ENCODE measurements around the gene CEP112. TPM values are rescaled to one million over a fixed set of nuclear protein-coding genes. Genes with fewer than 3 reads are reported as not detected.

The CEP112 gene
- polyA plus RNA-seq, 2 donors = 1.6 to 3.1 TPM

GRCh38 chr17:66185862-66186261 lies 6.1 kb downstream of the CEP112 start:
- no peak overlapping the region for H3K27ac ChIP-seq (ENCODE audit: low read depth in 2 of 2, low read length in 1 of 2)
- no peaks in the 10 kb centered on the region for H3K4me1 ChIP-seq (ENCODE audit: control insufficient read depth in 2 of 2, insufficient read depth in 2 of 2, low read length in 1 of 2)
- H3K9me3 ChIP-seq (ENCODE audit: control insufficient read depth in 2 of 2, insufficient read depth in 1 of 2, low read depth in 1 of 2, low read length in 1 of 2) = no peaks in the 10 kb centered on the region
- H3K4me3 ChIP-seq (ENCODE audit: low read depth in 1 of 2, low read length in 2 of 2) = no peak overlapping the region
- 90 to 92% methylated on average over 4 of the region's 4 CpGs for WGBS, 2 donors
- H3K36me3 ChIP-seq (ENCODE audit: control insufficient read depth in 2 of 2, insufficient read depth in 2 of 2, low read length in 1 of 2) = no peaks in the 10 kb centered on the region
- no peaks in the 10 kb centered on the region for H3K27me3 ChIP-seq (ENCODE audit: control insufficient read depth in 1 of 2, insufficient read depth in 2 of 2, low read length in 2 of 2)

DNA sequence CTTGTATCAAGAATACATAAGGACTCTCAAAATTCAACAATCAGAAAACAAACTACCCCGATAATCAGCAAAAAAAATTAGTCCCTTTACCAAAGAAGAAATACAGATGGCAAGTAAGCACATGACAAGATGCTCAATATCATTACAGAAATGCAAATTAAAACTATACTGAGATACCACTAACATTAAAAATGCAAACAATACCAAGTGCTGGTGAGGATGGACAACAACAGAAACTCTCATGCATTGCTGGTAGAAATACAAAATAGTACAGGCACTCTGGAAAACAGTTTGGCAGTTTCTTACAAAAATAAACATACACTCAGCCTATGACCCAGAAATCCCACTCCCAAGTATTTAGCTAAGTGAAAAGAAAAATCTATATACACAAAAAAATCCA lies 7.5 kb downstream of the CEP112 start:
- WGBS, 2 donors = 97% methylated on average over 1 of the region's 1 CpG
- Histone ChIP-seq H3K4me3 (ENCODE audit: low read depth in 1 of 2, low read length in 2 of 2) (no peak overlapping the region), H3K9me3 (ENCODE audit: control insufficient read depth in 2 of 2, insufficient read depth in 1 of 2, low read depth in 1 of 2, low read length in 1 of 2) (no peaks in the 10 kb centered on the region), H3K4me1 (ENCODE audit: control insufficient read depth in 2 of 2, insufficient read depth in 2 of 2, low read length in 1 of 2) (no peaks in the 10 kb centered on the region), H3K36me3 (ENCODE audit: control insufficient read depth in 2 of 2, insufficient read depth in 2 of 2, low read length in 1 of 2) (no peaks in the 10 kb centered on the region), H3K27me3 (ENCODE audit: control insufficient read depth in 1 of 2, insufficient read depth in 2 of 2, low read length in 2 of 2) (no peaks in the 10 kb centered on the region), H3K27ac (ENCODE audit: low read depth in 2 of 2, low read length in 1 of 2) (no peak overlapping the region)

GRCh38 chr17:66183529-66183928 lies 8.4 kb downstream of the CEP112 start:
- H3K27me3 ChIP-seq (ENCODE audit: control insufficient read depth in 1 of 2, insufficient read depth in 2 of 2, low read length in 2 of 2) = no peaks in the 10 kb centered on the region
- H3K4me1 ChIP-seq (ENCODE audit: control insufficient read depth in 2 of 2, insufficient read depth in 2 of 2, low read length in 1 of 2) = no peaks in the 10 kb centered on the region
- H3K36me3 ChIP-seq (ENCODE audit: control insufficient read depth in 2 of 2, insufficient read depth in 2 of 2, low read length in 1 of 2) = no peaks in the 10 kb centered on the region
- H3K27ac ChIP-seq (ENCODE audit: low read depth in 2 of 2, low read length in 1 of 2) = no peak overlapping the region
- no peaks in the 10 kb centered on the region for H3K9me3 ChIP-seq (ENCODE audit: control insufficient read depth in 2 of 2, insufficient read depth in 1 of 2, low read depth in 1 of 2, low read length in 1 of 2)
- no peak overlapping the region for H3K4me3 ChIP-seq (ENCODE audit: low read depth in 1 of 2, low read length in 2 of 2)

DNA sequence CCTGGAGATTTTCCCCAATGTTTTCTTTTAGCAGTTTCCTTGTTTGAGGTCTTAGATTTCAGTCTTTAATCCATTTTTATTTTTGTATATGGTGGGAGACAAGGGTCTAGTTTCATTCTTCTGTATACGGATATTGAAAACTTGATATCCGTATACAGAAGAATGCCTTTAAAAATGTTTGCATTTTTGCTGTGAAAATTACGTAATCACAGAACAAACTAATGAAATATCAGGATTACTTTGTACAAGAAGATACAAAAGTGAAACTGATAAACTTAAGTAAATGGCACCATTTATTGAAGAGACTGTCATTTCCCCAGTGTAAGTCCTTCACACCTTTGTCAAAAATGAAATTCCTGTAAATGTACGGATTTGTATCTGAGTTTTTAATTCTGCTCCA lies 13.3 kb downstream of the CEP112 start:
- H3K4me1 ChIP-seq (ENCODE audit: control insufficient read depth in 2 of 2, insufficient read depth in 2 of 2, low read length in 1 of 2) = no peaks in the 10 kb centered on the region
- no peak overlapping the region for H3K27ac ChIP-seq (ENCODE audit: low read depth in 2 of 2, low read length in 1 of 2)
- no peak overlapping the region for H3K4me3 ChIP-seq (ENCODE audit: low read depth in 1 of 2, low read length in 2 of 2)
- no peaks in the 10 kb centered on the region for H3K27me3 ChIP-seq (ENCODE audit: control insufficient read depth in 1 of 2, insufficient read depth in 2 of 2, low read length in 2 of 2)
- H3K36me3 ChIP-seq (ENCODE audit: control insufficient read depth in 2 of 2, insufficient read depth in 2 of 2, low read length in 1 of 2) = no peaks in the 10 kb centered on the region
- 97% methylated on average over 4 of the region's 4 CpGs for WGBS, 2 donors
- H3K9me3 ChIP-seq (ENCODE audit: control insufficient read depth in 2 of 2, insufficient read depth in 1 of 2, low read depth in 1 of 2, low read length in 1 of 2) = no peaks in the 10 kb centered on the region

GRCh38 chr17:66177048-66177447 lies 14.9 kb downstream of the CEP112 start:
- H3K4me1 ChIP-seq (ENCODE audit: control insufficient read depth in 2 of 2, insufficient read depth in 2 of 2, low read length in 1 of 2) = no peaks in the 10 kb centered on the region
- H3K9me3 ChIP-seq (ENCODE audit: control insufficient read depth in 2 of 2, insufficient read depth in 1 of 2, low read depth in 1 of 2, low read length in 1 of 2) = no peaks in the 10 kb centered on the region
- no peak overlapping the region for H3K4me3 ChIP-seq (ENCODE audit: low read depth in 1 of 2, low read length in 2 of 2)
- H3K27me3 ChIP-seq (ENCODE audit: control insufficient read depth in 1 of 2, insufficient read depth in 2 of 2, low read length in 2 of 2) = no peaks in the 10 kb centered on the region
- no peaks in the 10 kb centered on the region for H3K36me3 ChIP-seq (ENCODE audit: control insufficient read depth in 2 of 2, insufficient read depth in 2 of 2, low read length in 1 of 2)
- H3K27ac ChIP-seq (ENCODE audit: low read depth in 2 of 2, low read length in 1 of 2) = no peak overlapping the region

- H3K4me1 ChIP-seq (ENCODE audit: control insufficient read depth in 2 of 2, insufficient read depth in 2 of 2, low read length in 1 of 2) = no peaks in the 10 kb centered on the region
- no peaks in the 10 kb centered on the region for H3K27me3 ChIP-seq (ENCODE audit: control insufficient read depth in 1 of 2, insufficient read depth in 2 of 2, low read length in 2 of 2)
- H3K36me3 ChIP-seq (ENCODE audit: control insufficient read depth in 2 of 2, insufficient read depth in 2 of 2, low read length in 1 of 2) = no peaks in the 10 kb centered on the region
- 58 to 60% methylated on average over 1 of the region's 1 CpG for WGBS, 2 donors
- no peak overlapping the region for H3K4me3 ChIP-seq (ENCODE audit: low read depth in 1 of 2, low read length in 2 of 2)
- no peak overlapping the region for H3K27ac ChIP-seq (ENCODE audit: low read depth in 2 of 2, low read length in 1 of 2)
- no peaks in the 10 kb centered on the region for H3K9me3 ChIP-seq (ENCODE audit: control insufficient read depth in 2 of 2, insufficient read depth in 1 of 2, low read depth in 1 of 2, low read length in 1 of 2)
Measured at GRCh38 chr17:66175892-66176291, 16.0 kb downstream of the CEP112 start.

- 45 to 72% methylated on average over 2 of the region's 2 CpGs for WGBS, 2 donors
- H3K4me3 ChIP-seq (ENCODE audit: low read depth in 1 of 2, low read length in 2 of 2) = no peak overlapping the region
- H3K27ac ChIP-seq (ENCODE audit: low read depth in 2 of 2, low read length in 1 of 2) = no peak overlapping the region
- no peaks in the 10 kb centered on the region for H3K36me3 ChIP-seq (ENCODE audit: control insufficient read depth in 2 of 2, insufficient read depth in 2 of 2, low read length in 1 of 2)
- no peaks in the 10 kb centered on the region for H3K4me1 ChIP-seq (ENCODE audit: control insufficient read depth in 2 of 2, insufficient read depth in 2 of 2, low read length in 1 of 2)
- H3K27me3 ChIP-seq (ENCODE audit: control insufficient read depth in 1 of 2, insufficient read depth in 2 of 2, low read length in 2 of 2) = no peaks in the 10 kb centered on the region
- H3K9me3 ChIP-seq (ENCODE audit: control insufficient read depth in 2 of 2, insufficient read depth in 1 of 2, low read depth in 1 of 2, low read length in 1 of 2) = no peaks in the 10 kb centered on the region
Measured at GRCh38 chr17:66172691-66173223, 19.2 kb downstream of the CEP112 start.

- H3K4me3 ChIP-seq (ENCODE audit: low read depth in 1 of 2, low read length in 2 of 2) = no peak overlapping the region
- H3K36me3 ChIP-seq (ENCODE audit: control insufficient read depth in 2 of 2, insufficient read depth in 2 of 2, low read length in 1 of 2) = no peaks in the 10 kb centered on the region
- H3K27ac ChIP-seq (ENCODE audit: low read depth in 2 of 2, low read length in 1 of 2) = no peak overlapping the region
- no peaks in the 10 kb centered on the region for H3K27me3 ChIP-seq (ENCODE audit: control insufficient read depth in 1 of 2, insufficient read depth in 2 of 2, low read length in 2 of 2)
- WGBS, 2 donors = 77 to 80% methylated on average over 5 of the region's 5 CpGs
- no peaks in the 10 kb centered on the region for H3K9me3 ChIP-seq (ENCODE audit: control insufficient read depth in 2 of 2, insufficient read depth in 1 of 2, low read depth in 1 of 2, low read length in 1 of 2)
- no peaks in the 10 kb centered on the region for H3K4me1 ChIP-seq (ENCODE audit: control insufficient read depth in 2 of 2, insufficient read depth in 2 of 2, low read length in 1 of 2)
Measured at GRCh38 chr17:66172144-66172543, 19.8 kb downstream of the CEP112 start.

DNA sequence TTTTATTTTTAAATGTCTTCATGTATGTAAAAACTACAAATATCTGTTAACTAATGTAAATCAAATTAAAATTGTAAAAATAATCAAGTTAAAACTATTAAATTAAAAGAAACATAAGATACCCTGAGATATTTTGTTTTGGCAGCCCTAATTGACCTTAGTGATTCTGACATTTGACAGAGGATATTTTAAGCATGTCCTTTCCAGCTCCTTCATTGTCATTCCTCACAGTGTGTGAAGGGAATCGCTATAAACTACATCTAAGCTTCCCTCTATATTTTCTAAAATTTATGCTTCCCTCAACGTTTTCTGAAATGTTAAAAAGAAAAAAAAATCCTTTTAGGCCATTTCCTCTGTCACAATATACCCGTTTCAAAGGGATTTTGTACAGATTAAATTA lies 20.2 kb downstream of the CEP112 start:
- Histone ChIP-seq H3K27me3 (ENCODE audit: control insufficient read depth in 1 of 2, insufficient read depth in 2 of 2, low read length in 2 of 2) (no peaks in the 10 kb centered on the region), H3K27ac (ENCODE audit: low read depth in 2 of 2, low read length in 1 of 2) (no peak overlapping the region), H3K9me3 (ENCODE audit: control insufficient read depth in 2 of 2, insufficient read depth in 1 of 2, low read depth in 1 of 2, low read length in 1 of 2) (no peaks in the 10 kb centered on the region), H3K4me1 (ENCODE audit: control insufficient read depth in 2 of 2, insufficient read depth in 2 of 2, low read length in 1 of 2) (no peaks in the 10 kb centered on the region), H3K36me3 (ENCODE audit: control insufficient read depth in 2 of 2, insufficient read depth in 2 of 2, low read length in 1 of 2) (no peaks in the 10 kb centered on the region), H3K4me3 (ENCODE audit: low read depth in 1 of 2, low read length in 2 of 2) (no peak overlapping the region)
- 59 to 72% methylated on average over 3 of the region's 3 CpGs for WGBS, 2 donors

- Histone ChIP-seq H3K27ac (ENCODE audit: low read depth in 2 of 2, low read length in 1 of 2) (no peak overlapping the region), H3K9me3 (ENCODE audit: control insufficient read depth in 2 of 2, insufficient read depth in 1 of 2, low read depth in 1 of 2, low read length in 1 of 2) (no peaks in the 10 kb centered on the region), H3K4me1 (ENCODE audit: control insufficient read depth in 2 of 2, insufficient read depth in 2 of 2, low read length in 1 of 2) (no peaks in the 10 kb centered on the region), H3K4me3 (ENCODE audit: low read depth in 1 of 2, low read length in 2 of 2) (no peak overlapping the region), H3K36me3 (ENCODE audit: control insufficient read depth in 2 of 2, insufficient read depth in 2 of 2, low read length in 1 of 2) (no peaks in the 10 kb centered on the region), H3K27me3 (ENCODE audit: control insufficient read depth in 1 of 2, insufficient read depth in 2 of 2, low read length in 2 of 2) (no peaks in the 10 kb centered on the region)
Measured at GRCh38 chr17:66171172-66171571, 20.8 kb downstream of the CEP112 start.
